Loucy (cell line): ENCODE data around the gene ALG6.

Experiments used
- H2AFZ ChIP-seq: fragments of 200-600 bp; sonication (generic); 2 replicates; pipeline ENCODE4 v1.6.0; 2016; ENCODE audit warnings: antibody characterized with exemption, mild to moderate bottlenecking, low read length, moderate library complexity
- H3F3A ChIP-seq: fragments of 200-600 bp; 2 replicates; pipeline ENCODE4 v1.6.0; 2016; ENCODE audit warnings: antibody characterized with exemption, low read depth, mild to moderate bottlenecking
- H3K27me3 ChIP-seq: fragments of 200-600 bp; sonication (generic); 2 replicates; pipeline ENCODE4 v1.6.1; 2014; ENCODE audit warnings: low read length, mild to moderate bottlenecking; ENCODE audit not compliant: insufficient read depth, poor library complexity, severe bottlenecking
- H3K36me3 ChIP-seq: fragments of 200-600 bp; sonication (generic); 2 replicates; pipeline ENCODE4 v1.6.1; 2016; ENCODE audit warnings: low read length; ENCODE audit not compliant: insufficient read depth
- H3K4me1 ChIP-seq: fragments of 200-600 bp; sonication (generic); 2 replicates; pipeline ENCODE4 v1.5.1; 2014; ENCODE audit warnings: low read length, mild to moderate bottlenecking; ENCODE audit not compliant: insufficient read depth, poor library complexity, severe bottlenecking
- H3K4me2 ChIP-seq: fragments of 200-600 bp; sonication (generic); 2 replicates; pipeline ENCODE4 v1.6.0; 2014; ENCODE audit warnings: antibody characterized with exemption, low read length, low read depth, mild to moderate bottlenecking; ENCODE audit not compliant: poor library complexity, severe bottlenecking
- H3K4me3 ChIP-seq: fragments of 200-600 bp; sonication (generic); 2 replicates; pipeline ENCODE4 v1.5.1; 2014; ENCODE audit warnings: low read length, mild to moderate bottlenecking, mixed read lengths; ENCODE audit not compliant: poor library complexity, severe bottlenecking
- H3K79me2 ChIP-seq: fragments of 200-600 bp; sonication (generic); 2 replicates; pipeline ENCODE4 v1.6.1; 2014; ENCODE audit warnings: low read length; ENCODE audit not compliant: insufficient read depth
- H3K9ac ChIP-seq: fragments of 200-600 bp; sonication (generic); 2 replicates; pipeline ENCODE4 v1.6.0; 2014; ENCODE audit warnings: mild to moderate bottlenecking, low read depth, low read length, moderate library complexity; ENCODE audit not compliant: poor library complexity, severe bottlenecking
- H3K9me2 ChIP-seq: fragments of 200-600 bp; sonication (generic); replicated peaks from 2 replicates; pipeline ENCODE4 v1.6.1; 2016; ENCODE audit warnings: low read depth, low read length, mixed read lengths
- H3K9me3 ChIP-seq: fragments of 200-600 bp; sonication (generic); 2 replicates; pipeline ENCODE4 v1.6.1; 2014; ENCODE audit warnings: mild to moderate bottlenecking, antibody characterized with exemption, low read length, low read depth; ENCODE audit not compliant: insufficient read depth
- H4K20me1 ChIP-seq: fragments of 200-600 bp; sonication (generic); 2 replicates; pipeline ENCODE4 v1.6.0; 2014; ENCODE audit warnings: antibody characterized with exemption, low read length, mild to moderate bottlenecking; ENCODE audit not compliant: insufficient read depth, poor library complexity, severe bottlenecking
- EZH2phosphoT487 ChIP-seq: fragments of 200-600 bp; IDR thresholded peaks from 2 replicates; pipeline ENCODE4 v1.6.1; 2018; ENCODE audit warnings: antibody characterized with exemption, mild to moderate bottlenecking, moderate library complexity, borderline replicate concordance
- TF ChIP-seq, protein P1 (sequence below): fragments of 200-600 bp; sonication (generic); conservative IDR thresholded peaks from 2 replicates; pipeline ENCODE4 v1.5.1; 2014; ENCODE audit warnings: mild to moderate bottlenecking, antibody characterized with exemption, low read length

The ALG6 gene

DNA sequence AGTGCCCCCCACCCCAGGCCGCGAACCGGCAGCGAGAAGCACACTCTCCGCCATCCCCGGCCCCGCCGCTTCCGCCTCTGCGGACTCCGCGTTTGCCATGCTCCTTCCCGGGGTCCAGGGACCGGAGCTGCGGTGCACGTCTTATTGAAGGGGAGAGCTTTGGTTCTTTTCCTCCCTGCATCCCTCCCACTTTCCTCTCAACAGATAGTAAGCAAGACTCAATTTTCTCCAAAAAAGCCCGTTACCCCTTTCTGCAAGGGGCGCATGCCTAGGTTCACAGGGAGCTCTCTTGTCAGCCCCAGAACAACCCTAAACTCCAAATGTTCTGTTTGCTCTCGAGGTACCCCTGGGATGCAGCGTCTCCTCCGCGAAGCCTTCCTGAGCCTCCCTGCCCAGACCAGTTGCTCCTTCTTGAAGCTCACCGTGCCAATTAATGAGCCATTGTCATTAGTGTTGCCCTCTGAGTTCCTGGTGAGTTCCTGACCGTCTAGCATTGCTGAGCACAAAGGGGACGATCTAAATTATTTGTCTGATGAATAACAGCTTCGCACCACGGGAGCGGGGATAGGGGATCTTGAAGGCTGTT, 37.0 kb upstream of the ALG6 start:
- no peaks in the 10 kb centered on the region for H3K9me3 ChIP-seq
- H3K4me3 ChIP-seq = no peak overlapping the region
- no peak overlapping the region for H2AFZ ChIP-seq
- TF ChIP-seq, protein P1, sequence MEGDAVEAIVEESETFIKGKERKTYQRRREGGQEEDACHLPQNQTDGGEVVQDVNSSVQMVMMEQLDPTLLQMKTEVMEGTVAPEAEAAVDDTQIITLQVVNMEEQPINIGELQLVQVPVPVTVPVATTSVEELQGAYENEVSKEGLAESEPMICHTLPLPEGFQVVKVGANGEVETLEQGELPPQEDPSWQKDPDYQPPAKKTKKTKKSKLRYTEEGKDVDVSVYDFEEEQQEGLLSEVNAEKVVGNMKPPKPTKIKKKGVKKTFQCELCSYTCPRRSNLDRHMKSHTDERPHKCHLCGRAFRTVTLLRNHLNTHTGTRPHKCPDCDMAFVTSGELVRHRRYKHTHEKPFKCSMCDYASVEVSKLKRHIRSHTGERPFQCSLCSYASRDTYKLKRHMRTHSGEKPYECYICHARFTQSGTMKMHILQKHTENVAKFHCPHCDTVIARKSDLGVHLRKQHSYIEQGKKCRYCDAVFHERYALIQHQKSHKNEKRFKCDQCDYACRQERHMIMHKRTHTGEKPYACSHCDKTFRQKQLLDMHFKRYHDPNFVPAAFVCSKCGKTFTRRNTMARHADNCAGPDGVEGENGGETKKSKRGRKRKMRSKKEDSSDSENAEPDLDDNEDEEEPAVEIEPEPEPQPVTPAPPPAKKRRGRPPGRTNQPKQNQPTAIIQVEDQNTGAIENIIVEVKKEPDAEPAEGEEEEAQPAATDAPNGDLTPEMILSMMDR = no peak
- no peak for TF ChIP-seq EZH2phosphoT487
- H3K4me1 ChIP-seq = no peaks in the 10 kb centered on the region
- H3F3A ChIP-seq = no peaks in the 10 kb centered on the region
- H3K4me2 ChIP-seq = no peak overlapping the region
- no peak overlapping the region for H3K9ac ChIP-seq
- H3K79me2 ChIP-seq = no peaks in the 10 kb centered on the region
- no peaks in the 10 kb centered on the region for H3K36me3 ChIP-seq
- H3K27me3 ChIP-seq = no peaks in the 10 kb centered on the region
- H4K20me1 ChIP-seq = no peaks in the 10 kb centered on the region
- no peaks in the 10 kb centered on the region for H3K9me2 ChIP-seq

DNA sequence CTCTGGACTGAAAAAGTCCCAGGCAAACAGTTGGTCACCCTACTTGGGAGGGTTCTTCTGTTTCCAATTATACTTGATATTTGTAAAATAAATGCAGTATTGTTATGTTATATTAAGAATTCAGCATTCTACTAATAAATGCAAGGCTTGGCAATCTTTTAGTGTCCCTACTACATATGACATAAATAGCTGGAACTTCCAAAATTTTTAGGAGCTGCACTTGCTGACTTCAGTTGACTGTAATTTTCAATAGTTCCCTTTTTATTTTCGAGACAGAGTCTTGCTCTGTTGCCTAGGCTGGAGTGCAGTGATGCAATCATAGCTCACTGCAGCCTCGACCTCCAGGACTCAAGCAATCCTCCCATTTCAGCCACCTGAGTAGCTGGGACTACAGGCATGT, 25.0 kb upstream of the ALG6 start:
- Histone ChIP-seq H3K36me3 (no peaks in the 10 kb centered on the region), H3K4me2 (no peak overlapping the region), H3K9me3 (no peaks in the 10 kb centered on the region), H2AFZ (no peak overlapping the region), H3K27me3 (no peaks in the 10 kb centered on the region), H3K9ac (no peak overlapping the region), H3K79me2 (no peaks in the 10 kb centered on the region), H3F3A (no peaks in the 10 kb centered on the region), H3K9me2 (no peaks in the 10 kb centered on the region), H4K20me1 (no peaks in the 10 kb centered on the region), H3K4me1 (no peaks in the 10 kb centered on the region), H3K4me3 (no peak overlapping the region)
- TF ChIP-seq, protein P1 = no peak
- TF ChIP-seq EZH2phosphoT487 = no peak

DNA sequence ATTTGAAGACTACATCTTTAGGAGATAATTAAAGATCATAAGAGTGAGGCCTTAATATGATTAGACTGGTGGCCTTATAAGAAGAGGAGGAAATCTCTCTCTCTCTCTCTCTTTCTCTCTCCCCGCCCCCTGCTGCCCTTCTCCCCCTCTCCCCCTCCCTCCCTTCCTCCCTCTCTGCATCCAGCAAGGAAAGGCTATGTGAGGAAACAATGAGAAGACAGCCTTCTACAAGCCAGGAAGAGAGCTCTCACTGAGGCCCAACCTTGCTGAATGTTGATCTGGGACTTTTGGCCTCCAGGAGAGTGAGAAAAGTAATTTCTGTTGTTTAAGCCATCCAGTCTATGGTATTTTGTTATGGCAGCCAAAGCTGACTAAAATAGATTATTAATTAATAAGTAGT, 23.5 kb upstream of the ALG6 start:
- no peaks in the 10 kb centered on the region for H3K27me3 ChIP-seq
- no peaks in the 10 kb centered on the region for H3K79me2 ChIP-seq
- H3K9me3 ChIP-seq = no peaks in the 10 kb centered on the region
- no peak overlapping the region for H3K4me2 ChIP-seq
- H3K36me3 ChIP-seq = no peaks in the 10 kb centered on the region
- no peaks in the 10 kb centered on the region for H3F3A ChIP-seq
- no peaks in the 10 kb centered on the region for H3K9me2 ChIP-seq
- H2AFZ ChIP-seq = no peak overlapping the region
- no peak overlapping the region for H3K9ac ChIP-seq
- no peaks in the 10 kb centered on the region for H3K4me1 ChIP-seq
- no peak overlapping the region for H3K4me3 ChIP-seq
- H4K20me1 ChIP-seq = no peaks in the 10 kb centered on the region
- TF ChIP-seq, protein P1 = no peak
- no peak for TF ChIP-seq EZH2phosphoT487
